HCT116 (cell line): ENCODE measurements around the gene XKR7. TPM values are rescaled to one million over a fixed set of nuclear protein-coding genes. Genes with fewer than 3 reads are reported as not detected.

Experiments used
- ATAC-seq: fragments of 200-7000 bp; cut with Tn5 transposase; 2 replicates; pipeline ENCODE4 v1.9.1; 2020; ENCODE audit warnings: mild to moderate bottlenecking, moderate library complexity
- BruUV-seq: library from RNA; stranded (reverse); fragments of 400-500 nt; replicated peaks from 2 replicates; lab custom pipeline; 2021; lab: Mats Ljungman, UMichigan
- CTCF ChIA-PET: fragments of 300-600 bp; sonication (Branson Sonifier 250); formaldehyde crosslinking; loops from one replicate; lab custom pipeline; 2021; ENCODE audit warnings: antibody characterized with exemption; lab: Charles Lee
- POLR2A ChIA-PET: fragments of 300-600, 350-600 bp; sonication (Branson Sonifier 250); formaldehyde crosslinking; loops from one replicate; lab custom pipeline; 2021; ENCODE audit warnings: antibody characterized with exemption; lab: Charles Lee
- RAD21 ChIA-PET, 2 experiments: fragments of 300-600 bp; sonication (Branson Sonifier 250); formaldehyde crosslinking; loops; one replicate each; lab custom pipeline; 2023; ENCODE audit warnings: low total read pairs in 2 of 2; ENCODE audit not compliant: uncharacterized antibody in 2 of 2, unreplicated experiment in 2 of 2, low non-redundant PET in 1 of 2; lab: Charles Lee
- DNase-seq: peaks from one replicate; pipeline ENCODE4 v3.0.0-alpha.2; 2010; ENCODE audit warnings: low read depth, low spot score
- H2AFZ ChIP-seq: fragments of 200-600 bp; shearing (Covaris generic), sonication (generic); 2 replicates; pipeline ENCODE4 v1.6.1; 2017; ENCODE audit warnings: low read depth, mixed run types, mixed read lengths, antibody characterized with exemption, low read length; ENCODE audit not compliant: poor library complexity, severe bottlenecking
- H3K27ac ChIP-seq: 2 replicates; pipeline ENCODE4 v1.5.1; 2012; ENCODE audit warnings: low read depth, low read length
- H3K27me3 ChIP-seq: fragments of 200-600 bp; sonication (generic); 2 replicates; pipeline ENCODE4 v1.6.1; 2016; ENCODE audit warnings: mixed run types, low read length, mixed read lengths; ENCODE audit not compliant: insufficient read depth
- H3K36me3 ChIP-seq, 2 experiments: fragments of 200-500 bp in 1 of 2; fragments of 200-600 bp in 1 of 2; sonication (Bioruptor generic) in 1 of 2; sonication (generic) in 1 of 2; 2 replicates each; pipeline versions ENCODE4 v1.5.1 to v1.6.1; 2014 to 2016; ENCODE audit warnings: low read length in 2 of 2, inconsistent platforms in 1 of 2, mixed read lengths in 1 of 2, mixed run types in 1 of 2; ENCODE audit not compliant: insufficient read depth in 2 of 2, control insufficient read depth in 1 of 2
- H3K4me1 ChIP-seq, 2 experiments: fragments of 200-600 bp in 1 of 2; sonication (generic) in 1 of 2; 2 replicates each; pipeline versions ENCODE4 v1.5.1 to v1.6.1; 2012 to 2017; ENCODE audit warnings: low read length in 2 of 2, inconsistent platforms in 1 of 2, mild to moderate bottlenecking in 1 of 2, mixed read lengths in 1 of 2, mixed run types in 1 of 2, moderate library complexity in 1 of 2; ENCODE audit not compliant: insufficient read depth in 2 of 2, control insufficient read depth in 1 of 2
- H3K4me2 ChIP-seq: fragments of 200-600 bp; sonication (generic); 2 replicates; pipeline ENCODE4 v1.6.1; 2017; ENCODE audit warnings: mixed run types, low read length, mixed read lengths
- H3K4me3 ChIP-seq, 2 experiments: fragments of 200-600 bp in 1 of 2; sonication (generic) in 1 of 2; replicated peaks in 1 of 2; 2 replicates each; pipeline ENCODE4 v1.5.1; 2011 to 2016; ENCODE audit warnings: low read length in 2 of 2, control low read depth in 1 of 2, low read depth in 1 of 2, mild to moderate bottlenecking in 1 of 2, mixed read lengths in 1 of 2, mixed run types in 1 of 2
- H3K79me2 ChIP-seq: fragments of 200-600 bp; sonication (generic); 2 replicates; pipeline ENCODE4 v1.6.1; 2017; ENCODE audit warnings: mild to moderate bottlenecking, mixed run types, low read length, moderate library complexity, mixed read lengths; ENCODE audit not compliant: insufficient read depth
- H3K9ac ChIP-seq: fragments of 200-600 bp; sonication (generic); 2 replicates; pipeline ENCODE4 v1.6.1; 2016; ENCODE audit warnings: low read length, mixed read lengths
- H3K9me2 ChIP-seq: fragments of 200-600 bp; sonication (generic), shearing (Covaris generic); 2 replicates; pipeline ENCODE4 v1.6.1; 2017; ENCODE audit warnings: mixed run types, mild to moderate bottlenecking, moderate library complexity; ENCODE audit not compliant: insufficient read depth
- H3K9me3 ChIP-seq, 2 experiments: fragments of 200-500 bp in 1 of 2; fragments of 200-600 bp in 1 of 2; sonication (Bioruptor generic) in 1 of 2; sonication (generic) in 1 of 2; 2 replicates each; pipeline ENCODE4 v1.6.1; 2014 to 2017; ENCODE audit warnings: low read length in 2 of 2, mixed read lengths in 2 of 2, inconsistent platforms in 1 of 2, low read depth in 1 of 2, mild to moderate bottlenecking in 1 of 2, mixed run types in 1 of 2, moderate library complexity in 1 of 2; ENCODE audit not compliant: control insufficient read depth in 1 of 2, insufficient read depth in 1 of 2
- H4K20me1 ChIP-seq: fragments of 200-600 bp; sonication (generic), shearing (Covaris generic); 2 replicates; pipeline ENCODE4 v1.6.1; 2017; ENCODE audit warnings: mixed run types, mild to moderate bottlenecking, moderate library complexity; ENCODE audit not compliant: insufficient read depth
- EGR1 ChIP-seq: IDR thresholded peaks from 2 replicates; pipeline ENCODE4 v1.6.1; 2012; ENCODE audit warnings: low read depth
- FOSL1 ChIP-seq: IDR thresholded peaks from 2 replicates; pipeline ENCODE4 v1.6.1; 2012; ENCODE audit warnings: low read depth
- JUND ChIP-seq: IDR thresholded peaks from 2 replicates; pipeline ENCODE4 v1.6.1; 2012
- POLR2A ChIP-seq: IDR thresholded peaks from 2 replicates; pipeline ENCODE4 v1.7.0; 2011; ENCODE audit warnings: borderline replicate concordance; ENCODE audit not compliant: insufficient read depth, insufficient read length; ENCODE audit errors: extremely low read depth
- POLR2AphosphoS5 ChIP-seq: IDR thresholded peaks from 2 replicates; pipeline ENCODE4 v1.6.1; 2011; ENCODE audit warnings: mild to moderate bottlenecking, low read depth, low read length, moderate library complexity
- RAD21 ChIP-seq: IDR thresholded peaks from 2 replicates; pipeline ENCODE4 v1.6.1; 2012; ENCODE audit warnings: low read depth, mild to moderate bottlenecking
- SIN3A ChIP-seq: IDR thresholded peaks from 2 replicates; pipeline ENCODE4 v1.6.1; 2012; ENCODE audit warnings: low read depth
- SRF ChIP-seq: IDR thresholded peaks from 2 replicates; pipeline ENCODE4 v1.6.1; 2012; ENCODE audit warnings: low read depth
- intact Hi-C: fragments of 100-400 bp; cut with micrococcal nuclease; formaldehyde crosslinking; loops from 2 replicates; pipeline ENCODE4 v1.10.0; 2022
- total RNA-seq: library from RNA; stranded (reverse); gene quantifications from one replicate; pipeline ENCODE4 v1.2.1, GENCODE V29; 2021; ENCODE audit not compliant: unreplicated experiment
- TF ChIP-seq, protein P1 (sequence below): IDR thresholded peaks from 2 replicates; pipeline ENCODE4 v1.6.1; 2012
- TF ChIP-seq, protein P2 (sequence below): IDR thresholded peaks from 2 replicates; pipeline ENCODE4 v1.6.1; 2012
- TF ChIP-seq, protein P3 (sequence below): IDR thresholded peaks from 2 replicates; pipeline ENCODE4 v1.6.1; 2012; ENCODE audit warnings: low read depth

Gene XKR7
- total RNA-seq, 1 experiment from 2014 or later = not detected

DNA sequence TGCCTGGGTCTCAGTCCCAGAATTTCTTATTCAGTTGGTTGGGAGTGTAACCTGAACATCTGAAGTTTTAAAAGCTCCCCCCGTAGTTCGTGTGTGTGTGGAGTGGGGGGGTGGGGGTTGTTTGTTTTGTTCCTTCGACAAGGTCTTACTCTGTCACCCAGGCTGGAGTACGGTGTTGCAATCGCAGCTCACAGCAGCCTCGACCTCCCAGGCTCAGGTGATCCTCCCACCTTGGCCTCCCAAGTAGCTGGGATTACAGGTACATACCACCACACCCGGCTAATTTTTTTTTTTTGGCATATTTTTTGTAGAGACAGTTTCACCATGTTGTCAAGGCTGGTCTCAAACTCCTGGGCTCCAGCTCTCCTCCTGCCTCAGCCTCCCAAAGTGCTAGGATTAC is 45.4 kb downstream of the XKR7 start:
- CTCF ChIA-PET = interaction anchor here (1.3 kb wide), 2 partner anchors 18 to 167 kb away, joined by 3 to 4 read pairs; no protein-coding TSS in a partner anchor
- Histone ChIP-seq H3K4me3 (no peak overlapping the region), H3K9ac (no peak overlapping the region), H2AFZ (no peak overlapping the region), H3K9me2 (no peaks in the 10 kb centered on the region)
- no peak for DNase-seq
- no peak for TF ChIP-seq POLR2AphosphoS5
- no peak for TF ChIP-seq EGR1
- TF ChIP-seq POLR2A = no peak
- no peak for TF ChIP-seq SRF
- TF ChIP-seq, protein P1, sequence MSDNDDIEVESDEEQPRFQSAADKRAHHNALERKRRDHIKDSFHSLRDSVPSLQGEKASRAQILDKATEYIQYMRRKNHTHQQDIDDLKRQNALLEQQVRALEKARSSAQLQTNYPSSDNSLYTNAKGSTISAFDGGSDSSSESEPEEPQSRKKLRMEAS = no peak
- no peak for TF ChIP-seq FOSL1
- no peak for TF ChIP-seq RAD21
- no peak for TF ChIP-seq SIN3A
- TF ChIP-seq JUND = no peak
- TF ChIP-seq, protein P2, sequence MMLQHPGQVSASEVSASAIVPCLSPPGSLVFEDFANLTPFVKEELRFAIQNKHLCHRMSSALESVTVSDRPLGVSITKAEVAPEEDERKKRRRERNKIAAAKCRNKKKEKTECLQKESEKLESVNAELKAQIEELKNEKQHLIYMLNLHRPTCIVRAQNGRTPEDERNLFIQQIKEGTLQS = no peak
- TF ChIP-seq, protein P3, sequence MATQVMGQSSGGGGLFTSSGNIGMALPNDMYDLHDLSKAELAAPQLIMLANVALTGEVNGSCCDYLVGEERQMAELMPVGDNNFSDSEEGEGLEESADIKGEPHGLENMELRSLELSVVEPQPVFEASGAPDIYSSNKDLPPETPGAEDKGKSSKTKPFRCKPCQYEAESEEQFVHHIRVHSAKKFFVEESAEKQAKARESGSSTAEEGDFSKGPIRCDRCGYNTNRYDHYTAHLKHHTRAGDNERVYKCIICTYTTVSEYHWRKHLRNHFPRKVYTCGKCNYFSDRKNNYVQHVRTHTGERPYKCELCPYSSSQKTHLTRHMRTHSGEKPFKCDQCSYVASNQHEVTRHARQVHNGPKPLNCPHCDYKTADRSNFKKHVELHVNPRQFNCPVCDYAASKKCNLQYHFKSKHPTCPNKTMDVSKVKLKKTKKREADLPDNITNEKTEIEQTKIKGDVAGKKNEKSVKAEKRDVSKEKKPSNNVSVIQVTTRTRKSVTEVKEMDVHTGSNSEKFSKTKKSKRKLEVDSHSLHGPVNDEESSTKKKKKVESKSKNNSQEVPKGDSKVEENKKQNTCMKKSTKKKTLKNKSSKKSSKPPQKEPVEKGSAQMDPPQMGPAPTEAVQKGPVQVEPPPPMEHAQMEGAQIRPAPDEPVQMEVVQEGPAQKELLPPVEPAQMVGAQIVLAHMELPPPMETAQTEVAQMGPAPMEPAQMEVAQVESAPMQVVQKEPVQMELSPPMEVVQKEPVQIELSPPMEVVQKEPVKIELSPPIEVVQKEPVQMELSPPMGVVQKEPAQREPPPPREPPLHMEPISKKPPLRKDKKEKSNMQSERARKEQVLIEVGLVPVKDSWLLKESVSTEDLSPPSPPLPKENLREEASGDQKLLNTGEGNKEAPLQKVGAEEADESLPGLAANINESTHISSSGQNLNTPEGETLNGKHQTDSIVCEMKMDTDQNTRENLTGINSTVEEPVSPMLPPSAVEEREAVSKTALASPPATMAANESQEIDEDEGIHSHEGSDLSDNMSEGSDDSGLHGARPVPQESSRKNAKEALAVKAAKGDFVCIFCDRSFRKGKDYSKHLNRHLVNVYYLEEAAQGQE = no peak
- TF ChIP-seq, all 23 proteins: peak for 0
- no peaks in the 10 kb centered on the region for H3K36me3 ChIP-seq
- BruUV-seq = no TSS peak
- H3K27ac ChIP-seq = no peak overlapping the region
- no peak for ATAC-seq
- POLR2A ChIA-PET = no interaction called here
- RAD21 ChIA-PET = no interaction called here
- intact Hi-C loops = no loop called here
- peaks cover 9% of the 10 kb centered on the region for H3K27me3 ChIP-seq
- H3K79me2 ChIP-seq = no peaks in the 10 kb centered on the region
- H3K4me2 ChIP-seq = no peak overlapping the region
- H3K9me3 ChIP-seq = no peaks in the 10 kb centered on the region
- H4K20me1 ChIP-seq = no peaks in the 10 kb centered on the region
- H3K4me1 ChIP-seq = peaks cover 6 to 11% of the 10 kb centered on the region in 2 experiments
